GM12878 (cell line): Measurements from ENCODE around the gene RHEX.

Experiments
- E4F1 ChIP-seq: fragments of 450-650 bp; IDR thresholded peaks from 2 replicates; pipeline ENCODE4 v1.6.1; 2018; ENCODE audit warnings: borderline replicate concordance, mild to moderate bottlenecking; ENCODE audit not compliant: partially characterized antibody
- NFYA ChIP-seq: IDR thresholded peaks from 2 replicates; pipeline ENCODE4 v1.6.1; 2011; ENCODE audit warnings: low read depth, mild to moderate bottlenecking, low read length, improper control_type of control experiment, borderline replicate concordance

DNA sequence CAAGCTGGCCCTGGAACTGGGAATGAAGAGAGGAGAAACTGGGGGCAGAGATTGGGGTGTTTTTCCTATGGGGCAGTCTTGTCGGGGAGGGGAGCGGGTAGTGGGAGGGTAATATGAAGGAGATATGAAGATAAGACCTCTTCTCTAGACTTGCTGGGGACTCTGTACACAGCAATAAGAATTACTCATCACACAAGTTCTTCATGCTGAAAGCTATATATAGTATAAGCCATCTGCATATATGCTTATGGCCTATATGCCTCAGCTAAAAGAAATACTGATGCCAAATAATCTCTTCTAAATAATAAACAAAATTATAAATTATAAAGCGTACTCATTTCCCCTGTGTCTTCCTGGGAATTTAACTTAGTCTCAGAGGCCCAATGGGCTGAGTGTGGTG lies 7.9 kb downstream of the RHEX start:
- TF ChIP-seq E4F1 (no peak), NFYA (no peak)
